Measurements from ENCODE around the gene ADRB1. TPM values are rescaled to one million over a fixed set of nuclear protein-coding genes. Genes with fewer than 3 reads are reported as not detected.

ADRB1 gene
- total RNA-seq, 1 experiment from 2014 or later = 2.3 TPM

GRCh38 chr10:114048472-114048871 is 4.8 kb downstream of the ADRB1 start:
- no peak overlapping the region for H3K4me3 Mint-ChIP-seq (ENCODE audit: unreplicated experiment)
- no peak for DNase-seq
- TF ChIP-seq CTCF (IDR thresholded peaks at IDR 0.05; ENCODE audit: insufficient read depth in 1 of 2, low read depth in 1 of 2, low read length in 1 of 2, severe bottlenecking in 1 of 2, unreplicated experiment in 1 of 2) = no peak
- CTCF ChIA-PET = no interaction called here
- peaks cover 19% of the 10 kb centered on the region for H3K27me3 Mint-ChIP-seq (ENCODE audit: insufficient read depth, unreplicated experiment)
- no peaks in the 10 kb centered on the region for H3K36me3 Mint-ChIP-seq (ENCODE audit: insufficient read depth, unreplicated experiment)
- Histone ChIP-seq H3K4me1 (peaks cover 4% of the 10 kb centered on the region; the same call in 1 of the 2 replicates), H3K36me3 (ENCODE audit: control insufficient read depth, insufficient read depth, low read length) (no peaks in the 10 kb centered on the region), H3K9me3 (no peaks in the 10 kb centered on the region), H3K4me3 (ENCODE audit: low read depth, low read length) (no peak overlapping the region), H3K27me3 (replicated peaks; ENCODE audit: control insufficient read depth, insufficient read depth, low read length) (no peaks in the 10 kb centered on the region)
- POLR2A ChIA-PET = no interaction called here
- BruUV-seq (replicated peaks) = no TSS peak
- H3K27ac Mint-ChIP-seq (ENCODE audit: unreplicated experiment) = no peak overlapping the region
- intact Hi-C loops (cut with micrococcal nuclease; ENCODE audit: unreplicated experiment) = loop anchor here (10.0 kb wide), 1 partner anchor 154 kb away; no protein-coding TSS in a partner anchor
- H3K4me1 Mint-ChIP-seq (ENCODE audit: low read depth, unreplicated experiment) = peaks cover 9% of the 10 kb centered on the region
- no peaks in the 10 kb centered on the region for H3K9me3 Mint-ChIP-seq (ENCODE audit: unreplicated experiment)

GRCh38 chr10:114051714-114052113 is 8.0 kb downstream of the ADRB1 start:
- no peaks in the 10 kb centered on the region for H3K27me3 ChIP-seq (replicated peaks; ENCODE audit: control insufficient read depth, insufficient read depth, low read length)
- Mint-ChIP-seq H3K4me1 (ENCODE audit: low read depth, unreplicated experiment) (no peaks in the 10 kb centered on the region), H3K27ac (ENCODE audit: unreplicated experiment) (no peak overlapping the region), H3K27me3 (ENCODE audit: insufficient read depth, unreplicated experiment) (peaks cover 9% of the 10 kb centered on the region), H3K4me3 (ENCODE audit: unreplicated experiment) (no peak overlapping the region), H3K9me3 (ENCODE audit: unreplicated experiment) (no peaks in the 10 kb centered on the region), H3K36me3 (ENCODE audit: insufficient read depth, unreplicated experiment) (no peaks in the 10 kb centered on the region)
- no peak overlapping the region for H3K4me3 ChIP-seq (ENCODE audit: low read depth, low read length)
- BruUV-seq (replicated peaks) = no TSS peak
- no peak for TF ChIP-seq CTCF (IDR thresholded peaks at IDR 0.05; ENCODE audit: insufficient read depth in 1 of 2, low read depth in 1 of 2, low read length in 1 of 2, severe bottlenecking in 1 of 2, unreplicated experiment in 1 of 2)
- H3K9me3 ChIP-seq = no peaks in the 10 kb centered on the region
- CTCF ChIA-PET = no interaction called here
- no peaks in the 10 kb centered on the region for H3K4me1 ChIP-seq
- intact Hi-C loops (cut with micrococcal nuclease; ENCODE audit: unreplicated experiment) = no loop called here
- no peak for DNase-seq
- POLR2A ChIA-PET = no interaction called here
- H3K36me3 ChIP-seq (ENCODE audit: control insufficient read depth, insufficient read depth, low read length) = no peaks in the 10 kb centered on the region

GRCh38 chr10:114052255-114052654 is 8.6 kb downstream of the ADRB1 start:
- no peaks in the 10 kb centered on the region for H3K9me3 ChIP-seq
- H3K4me3 Mint-ChIP-seq (ENCODE audit: unreplicated experiment) = no peak overlapping the region
- no peak for TF ChIP-seq CTCF (IDR thresholded peaks at IDR 0.05; ENCODE audit: insufficient read depth in 1 of 2, low read depth in 1 of 2, low read length in 1 of 2, severe bottlenecking in 1 of 2, unreplicated experiment in 1 of 2)
- CTCF ChIA-PET = no interaction called here
- intact Hi-C loops (cut with micrococcal nuclease; ENCODE audit: unreplicated experiment) = no loop called here
- H3K9me3 Mint-ChIP-seq (ENCODE audit: unreplicated experiment) = no peaks in the 10 kb centered on the region
- no peaks in the 10 kb centered on the region for H3K27me3 ChIP-seq (replicated peaks; ENCODE audit: control insufficient read depth, insufficient read depth, low read length)
- no peaks in the 10 kb centered on the region for H3K36me3 ChIP-seq (ENCODE audit: control insufficient read depth, insufficient read depth, low read length)
- no peak for DNase-seq
- H3K4me1 Mint-ChIP-seq (ENCODE audit: low read depth, unreplicated experiment) = no peaks in the 10 kb centered on the region
- POLR2A ChIA-PET = no interaction called here
- H3K4me1 ChIP-seq = no peaks in the 10 kb centered on the region
- H3K36me3 Mint-ChIP-seq (ENCODE audit: insufficient read depth, unreplicated experiment) = no peaks in the 10 kb centered on the region
- no peak overlapping the region for H3K4me3 ChIP-seq (ENCODE audit: low read depth, low read length)
- H3K27ac Mint-ChIP-seq (ENCODE audit: unreplicated experiment) = no peak overlapping the region
- H3K27me3 Mint-ChIP-seq (ENCODE audit: insufficient read depth, unreplicated experiment) = peaks cover 9% of the 10 kb centered on the region
- no TSS peak for BruUV-seq (replicated peaks)

Data from Caco-2 (cell line).